Activated T-cell treated with anti-CD3 and anti-CD28 coated beads, Interleukin-2, amount 50 U/mL, for 4 hours (primary cell): ENCODE data around the gene MID1. TPM values are rescaled to one million over a fixed set of nuclear protein-coding genes. Genes with fewer than 3 reads are reported as not detected.

Experiments used
- ATAC-seq, 2 donors: fragments of 200-7000 bp; cut with Tn5 transposase; one replicate each; pipeline ENCODE4 v1.10.0; 2021
- DNase-seq: peaks from one replicate; pipeline ENCODE4 v3.0.0-alpha.2; 2020
- H3K27me3 Mint-ChIP-seq: one replicate; pipeline ENCODE4 v1.8.0; 2021; ENCODE audit warnings: low read depth, mixed read lengths
- H3K36me3 Mint-ChIP-seq: one replicate; pipeline ENCODE4 v1.8.0; 2022; ENCODE audit warnings: mixed read lengths; ENCODE audit not compliant: insufficient read depth
- H3K4me1 Mint-ChIP-seq: one replicate; pipeline ENCODE4 v1.8.0; 2021; ENCODE audit warnings: low read depth, mixed read lengths
- H3K4me3 Mint-ChIP-seq: one replicate; pipeline ENCODE4 v1.8.0; 2021; ENCODE audit warnings: mild to moderate bottlenecking, moderate library complexity, mixed read lengths
- H3K9me3 Mint-ChIP-seq: one replicate; pipeline ENCODE4 v1.8.0; 2021; ENCODE audit warnings: mixed read lengths
- total RNA-seq, 3 donors: library from RNA; stranded (reverse); gene quantifications; one replicate each; pipeline ENCODE4 v1.2.1, GENCODE V29; 2021

MID1 gene
- total RNA-seq, 3 donors from 2014 or later = 0.16 to 0.25 (median 0.24) TPM

DNA sequence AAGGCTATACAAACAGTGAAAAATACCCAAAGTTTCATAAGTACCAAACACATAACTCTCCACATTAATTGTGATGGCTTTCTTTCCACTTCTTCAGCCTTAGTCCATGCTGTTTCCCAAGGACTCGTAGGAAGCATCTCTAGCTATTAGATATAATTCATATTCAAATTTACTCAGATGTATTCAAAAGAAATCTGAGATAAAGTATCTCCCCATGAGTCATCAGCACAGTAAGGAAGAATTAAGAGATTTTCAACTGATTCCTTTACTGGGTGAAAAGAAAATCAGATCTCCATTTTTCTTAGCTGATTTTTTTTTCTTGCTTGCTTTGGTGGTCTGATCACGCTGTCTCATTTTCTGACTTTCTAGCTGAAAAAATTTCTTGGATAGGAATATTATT, 71.7 kb downstream of the MID1 start:
- H3K4me1 Mint-ChIP-seq = no peaks in the 10 kb centered on the region
- H3K9me3 Mint-ChIP-seq = no peaks in the 10 kb centered on the region
- H3K36me3 Mint-ChIP-seq = no peaks in the 10 kb centered on the region
- H3K4me3 Mint-ChIP-seq = no peak overlapping the region
- ATAC-seq (no peak), DNase-seq (no peak)
- no peaks in the 10 kb centered on the region for H3K27me3 Mint-ChIP-seq

DNA sequence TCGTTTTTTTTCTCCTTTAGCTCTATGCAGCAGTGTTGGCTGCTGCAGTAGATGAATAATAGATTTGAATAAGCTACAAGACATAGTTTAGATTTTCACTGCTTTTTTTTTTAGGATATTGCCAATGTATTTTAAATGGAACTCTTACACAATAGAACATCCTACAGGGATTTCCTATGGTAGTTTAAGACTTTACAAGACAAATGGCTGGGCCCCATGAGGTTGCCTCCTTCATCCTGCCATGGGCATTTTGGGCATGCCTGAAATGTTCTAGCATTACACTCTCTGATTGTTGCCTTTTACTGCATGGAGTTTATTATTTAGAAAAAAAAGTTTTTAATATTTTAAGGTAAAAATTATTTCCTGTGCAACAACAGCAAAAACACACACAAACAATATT, 74.5 kb downstream of the MID1 start:
- no peaks in the 10 kb centered on the region for H3K27me3 Mint-ChIP-seq
- no peak for ATAC-seq
- H3K4me1 Mint-ChIP-seq = no peaks in the 10 kb centered on the region
- DNase-seq = no peak
- H3K36me3 Mint-ChIP-seq = no peaks in the 10 kb centered on the region
- H3K9me3 Mint-ChIP-seq = no peaks in the 10 kb centered on the region
- no peak overlapping the region for H3K4me3 Mint-ChIP-seq

DNA sequence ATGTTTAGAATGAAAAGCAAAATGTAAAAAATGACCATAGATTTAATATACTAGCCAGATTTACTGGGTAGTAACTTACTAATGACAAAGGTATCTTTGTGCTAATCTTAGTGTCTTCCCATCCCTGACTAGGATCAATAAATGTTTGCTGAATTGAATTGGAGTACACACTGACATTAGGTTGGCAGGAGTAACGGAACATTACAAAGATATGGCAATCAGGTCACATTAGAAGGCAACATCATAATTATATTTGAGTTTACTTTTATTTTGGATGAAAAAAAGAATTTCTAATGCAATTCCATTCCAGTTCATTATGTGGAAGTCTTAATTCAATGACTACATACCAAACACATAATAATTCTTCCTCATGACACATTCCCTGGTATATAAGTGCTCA, 77.8 kb downstream of the MID1 start:
- no peak for ATAC-seq
- DNase-seq = no peak
- Mint-ChIP-seq H3K4me1 (no peaks in the 10 kb centered on the region), H3K4me3 (no peak overlapping the region), H3K36me3 (no peaks in the 10 kb centered on the region), H3K27me3 (no peaks in the 10 kb centered on the region), H3K9me3 (no peaks in the 10 kb centered on the region)

DNA sequence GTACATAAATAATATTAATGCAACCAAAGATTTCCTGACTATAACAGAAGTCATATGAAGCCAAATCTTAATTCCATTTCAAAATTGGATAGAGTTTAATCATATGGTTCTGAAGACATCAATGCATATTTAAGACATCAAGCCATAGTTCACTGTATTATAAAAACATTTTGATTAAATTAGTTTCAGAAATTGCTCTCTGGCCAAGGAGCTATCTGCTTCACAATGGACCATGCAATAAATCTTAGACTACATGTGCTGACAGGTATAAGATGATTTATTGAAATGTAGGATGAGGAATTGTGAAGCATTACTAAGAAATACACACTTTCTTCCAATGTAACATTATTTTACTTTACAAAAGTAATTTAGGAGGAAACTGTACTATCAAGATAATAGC, 81.6 kb downstream of the MID1 start:
- ATAC-seq = no peak
- DNase-seq = no peak
- Mint-ChIP-seq H3K4me1 (no peaks in the 10 kb centered on the region), H3K36me3 (no peaks in the 10 kb centered on the region), H3K4me3 (no peak overlapping the region), H3K9me3 (no peaks in the 10 kb centered on the region), H3K27me3 (no peaks in the 10 kb centered on the region)

DNA sequence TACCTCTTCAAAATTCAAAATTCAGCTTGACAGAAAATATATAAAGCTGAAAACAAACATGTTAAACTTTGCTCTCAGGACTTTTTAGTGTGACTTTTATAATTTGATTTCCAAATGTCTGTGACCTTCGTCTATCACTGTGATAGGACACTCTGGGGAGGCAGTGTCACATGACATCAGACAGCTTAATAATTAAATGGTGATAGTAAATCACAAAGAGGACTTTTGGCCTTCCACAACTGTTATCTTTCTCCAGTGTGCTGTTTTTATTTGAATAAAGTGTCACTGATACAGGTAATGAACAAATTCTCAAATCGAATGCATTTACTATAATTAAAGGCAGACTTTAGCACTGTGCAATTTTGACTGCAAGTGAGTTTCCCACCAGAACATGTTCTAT, 83.1 kb downstream of the MID1 start:
- Mint-ChIP-seq H3K36me3 (no peaks in the 10 kb centered on the region), H3K4me3 (no peak overlapping the region), H3K27me3 (no peaks in the 10 kb centered on the region), H3K4me1 (no peaks in the 10 kb centered on the region), H3K9me3 (no peaks in the 10 kb centered on the region)
- DNase-seq (no peak), ATAC-seq (no peak)

DNA sequence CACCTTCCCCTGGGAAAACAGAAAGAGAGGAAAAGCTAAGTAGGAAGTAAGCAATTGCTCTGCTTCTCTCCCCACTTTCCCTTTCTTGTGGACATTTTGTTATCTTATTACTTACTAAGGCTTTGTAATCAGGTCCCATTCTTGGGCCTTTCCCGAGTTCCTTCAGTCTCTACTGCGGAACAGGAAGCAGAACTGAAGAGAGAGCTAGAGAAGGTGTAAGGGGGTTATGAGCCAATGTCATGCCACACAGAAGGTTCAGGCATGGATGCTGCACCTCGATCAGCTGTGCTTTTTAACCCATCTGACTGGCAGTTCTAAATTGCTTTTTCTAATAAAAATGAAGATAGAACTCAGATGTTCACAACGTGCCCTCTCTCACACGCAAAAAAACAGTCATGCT, 83.6 kb downstream of the MID1 start:
- H3K36me3 Mint-ChIP-seq = no peaks in the 10 kb centered on the region
- H3K27me3 Mint-ChIP-seq = no peaks in the 10 kb centered on the region
- H3K4me3 Mint-ChIP-seq = no peak overlapping the region
- no peaks in the 10 kb centered on the region for H3K9me3 Mint-ChIP-seq
- no peak for ATAC-seq
- H3K4me1 Mint-ChIP-seq = no peaks in the 10 kb centered on the region
- no peak for DNase-seq

DNA sequence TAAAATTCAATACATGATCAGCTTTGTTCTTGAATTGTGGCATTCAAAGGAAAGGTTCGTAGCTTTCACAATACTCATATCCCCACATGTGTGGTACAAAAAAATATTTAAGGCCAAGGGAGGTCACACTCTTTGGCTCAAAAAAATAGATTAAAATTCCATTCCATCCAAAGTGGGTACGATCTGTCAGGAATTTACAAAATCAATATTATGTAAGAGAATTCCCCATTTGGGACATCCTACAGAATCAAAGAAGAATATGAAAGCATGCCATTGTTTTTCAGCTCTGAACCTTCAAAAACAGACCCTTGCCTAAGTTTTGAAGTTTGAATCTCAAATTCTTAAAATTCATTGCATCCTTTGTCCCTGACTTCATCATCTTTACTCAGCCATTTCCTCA, 85.8 kb downstream of the MID1 start:
- Mint-ChIP-seq H3K36me3 (no peaks in the 10 kb centered on the region), H3K27me3 (no peaks in the 10 kb centered on the region), H3K9me3 (no peaks in the 10 kb centered on the region), H3K4me3 (no peak overlapping the region), H3K4me1 (no peaks in the 10 kb centered on the region)
- no peak for DNase-seq
- ATAC-seq = no peak

DNA sequence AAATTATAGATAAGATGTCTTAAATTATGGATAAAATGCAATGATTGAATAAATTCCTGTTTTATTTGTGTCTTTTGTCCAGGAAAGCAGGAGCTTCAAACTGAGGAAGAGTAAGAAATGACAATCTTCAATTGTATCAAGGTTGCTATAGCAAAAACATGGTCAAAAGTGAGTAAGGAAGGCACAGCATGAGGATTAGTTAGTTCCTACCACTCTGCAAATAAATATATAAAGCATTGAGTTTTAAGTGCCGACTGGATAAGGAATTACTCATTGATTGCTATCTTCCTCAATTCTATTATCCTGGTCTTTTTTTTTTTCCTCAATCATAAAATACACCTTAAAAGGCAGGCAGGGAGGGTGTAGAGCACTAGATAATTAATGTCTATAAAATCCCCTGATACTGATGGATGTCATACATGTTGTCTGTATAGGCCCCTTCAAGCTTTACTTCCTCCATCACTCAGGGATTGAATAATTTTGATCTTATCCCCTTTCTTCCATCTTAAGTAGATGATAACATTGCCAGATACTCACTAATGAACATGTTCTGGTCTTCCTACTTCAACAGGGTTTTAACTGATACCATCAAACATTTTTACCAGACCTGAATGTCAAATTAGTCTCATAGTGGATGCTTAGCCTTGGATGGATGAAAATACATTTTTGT, 86.6 kb downstream of the MID1 start:
- H3K9me3 Mint-ChIP-seq = no peaks in the 10 kb centered on the region
- DNase-seq (no peak), ATAC-seq (no peak)
- H3K36me3 Mint-ChIP-seq = no peaks in the 10 kb centered on the region
- H3K27me3 Mint-ChIP-seq = no peaks in the 10 kb centered on the region
- no peak overlapping the region for H3K4me3 Mint-ChIP-seq
- no peaks in the 10 kb centered on the region for H3K4me1 Mint-ChIP-seq

DNA sequence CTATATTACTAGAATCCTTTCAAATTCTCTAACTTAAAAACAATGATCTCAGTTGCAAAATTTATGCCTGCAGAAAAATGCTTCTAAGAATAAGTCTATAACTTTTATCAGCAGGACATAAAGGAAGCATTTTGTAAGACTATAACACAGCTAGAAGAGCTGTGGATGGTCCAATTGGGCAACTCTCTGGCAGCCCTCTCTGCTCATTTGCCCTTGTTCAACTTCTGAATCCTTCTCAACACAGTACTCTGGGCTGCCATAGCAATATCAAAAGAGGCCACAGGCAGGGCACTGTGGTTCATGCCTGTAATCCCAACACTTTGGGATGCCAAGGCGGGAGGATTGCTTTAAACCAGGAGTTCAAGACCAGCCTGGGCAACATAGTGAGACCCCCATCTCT, 88.5 kb downstream of the MID1 start:
- no peaks in the 10 kb centered on the region for H3K27me3 Mint-ChIP-seq

DNA sequence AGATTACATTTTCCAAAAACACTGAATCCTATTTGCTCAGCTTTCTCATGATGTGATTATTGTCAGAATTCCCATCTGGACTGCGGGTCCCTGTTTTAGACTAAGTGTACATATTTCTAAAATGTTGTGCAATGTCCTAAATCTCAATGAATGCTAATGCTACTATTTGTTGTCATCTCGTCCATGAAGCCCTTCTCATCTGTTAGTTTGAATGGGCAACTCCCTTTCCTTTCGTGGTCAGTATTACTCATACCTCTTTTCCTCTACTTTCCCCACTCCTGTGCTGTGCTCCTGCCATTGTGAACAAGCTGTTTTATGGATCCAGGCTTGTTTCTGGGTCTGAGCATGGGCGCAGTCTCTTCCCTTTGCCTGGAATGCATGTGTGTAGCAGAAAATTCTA, 91.0 kb downstream of the MID1 start:
- no peak for ATAC-seq
- DNase-seq = no peak
- H3K27me3 Mint-ChIP-seq = no peaks in the 10 kb centered on the region

More for the DNA sequence above, 88.5 kb downstream of the MID1 start:
- no peak for ATAC-seq
- H3K9me3 Mint-ChIP-seq = no peaks in the 10 kb centered on the region
- no peaks in the 10 kb centered on the region for H3K36me3 Mint-ChIP-seq
- DNase-seq = no peak
- H3K4me3 Mint-ChIP-seq = no peak overlapping the region
- no peaks in the 10 kb centered on the region for H3K4me1 Mint-ChIP-seq

DNA sequence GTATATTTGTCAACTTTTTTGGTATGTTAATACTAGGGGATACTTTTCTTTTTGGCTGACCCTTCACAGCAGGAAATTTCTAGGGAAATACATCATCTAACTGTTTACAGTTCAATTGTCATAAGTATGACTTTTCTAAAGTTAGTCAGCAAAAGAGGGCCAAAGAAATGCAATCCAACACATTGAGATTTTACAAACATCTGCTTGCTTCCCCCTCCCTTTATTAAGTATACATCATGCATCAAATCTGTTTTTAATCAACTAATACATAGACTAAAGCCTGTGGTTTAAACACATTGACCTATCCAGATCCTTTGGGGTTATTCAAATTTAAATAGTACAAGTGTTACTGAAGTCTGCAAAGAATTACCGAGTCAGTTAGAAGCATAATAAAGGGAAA, 93.9 kb downstream of the MID1 start:
- Mint-ChIP-seq H3K9me3 (no peaks in the 10 kb centered on the region), H3K4me3 (no peak overlapping the region), H3K36me3 (no peaks in the 10 kb centered on the region), H3K27me3 (no peaks in the 10 kb centered on the region), H3K4me1 (no peaks in the 10 kb centered on the region)
- no peak for ATAC-seq
- DNase-seq = no peak

More for the DNA sequence above, 91.0 kb downstream of the MID1 start:
- Mint-ChIP-seq H3K36me3 (no peaks in the 10 kb centered on the region), H3K9me3 (no peaks in the 10 kb centered on the region), H3K4me3 (no peak overlapping the region), H3K4me1 (no peaks in the 10 kb centered on the region)

DNA sequence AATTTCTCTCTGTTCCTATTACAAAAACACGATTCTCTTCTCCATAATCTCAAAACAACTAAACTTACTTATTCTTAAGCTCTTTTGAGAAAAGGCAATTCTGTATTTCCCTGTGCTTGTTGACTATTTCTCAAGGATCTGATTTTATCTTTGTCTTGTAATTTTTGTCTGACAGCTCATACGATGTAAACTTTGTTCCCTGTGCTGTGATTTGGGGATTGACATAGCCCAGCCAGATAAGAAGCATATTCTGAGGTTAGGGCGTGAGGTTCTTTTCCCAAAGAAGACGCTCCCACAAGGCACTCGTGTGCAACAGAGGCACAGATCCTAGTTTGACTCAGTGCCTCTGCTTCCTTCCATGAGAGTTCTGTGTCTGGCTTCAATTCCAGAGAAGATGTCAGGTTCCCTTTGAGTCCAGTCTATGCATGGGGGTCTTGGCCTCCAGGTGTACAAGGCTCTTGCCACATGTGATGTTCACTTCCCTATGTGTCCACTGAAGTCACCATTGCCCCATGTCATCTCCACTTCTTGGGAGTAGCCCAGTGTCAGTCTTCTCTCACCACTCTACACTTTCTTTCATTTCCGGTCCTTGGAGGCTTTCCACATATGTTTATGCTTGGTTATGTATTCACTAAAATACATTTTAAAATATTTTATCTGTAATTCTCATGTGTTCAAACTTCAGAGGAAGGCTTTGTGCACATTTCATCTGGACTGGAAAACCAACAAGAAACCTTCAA, 94.8 kb downstream of the MID1 start:
- H3K9me3 Mint-ChIP-seq = no peaks in the 10 kb centered on the region
- no peaks in the 10 kb centered on the region for H3K36me3 Mint-ChIP-seq
- no peaks in the 10 kb centered on the region for H3K4me1 Mint-ChIP-seq
- no peaks in the 10 kb centered on the region for H3K27me3 Mint-ChIP-seq
- DNase-seq (no peak), ATAC-seq (no peak)
- no peak overlapping the region for H3K4me3 Mint-ChIP-seq

DNA sequence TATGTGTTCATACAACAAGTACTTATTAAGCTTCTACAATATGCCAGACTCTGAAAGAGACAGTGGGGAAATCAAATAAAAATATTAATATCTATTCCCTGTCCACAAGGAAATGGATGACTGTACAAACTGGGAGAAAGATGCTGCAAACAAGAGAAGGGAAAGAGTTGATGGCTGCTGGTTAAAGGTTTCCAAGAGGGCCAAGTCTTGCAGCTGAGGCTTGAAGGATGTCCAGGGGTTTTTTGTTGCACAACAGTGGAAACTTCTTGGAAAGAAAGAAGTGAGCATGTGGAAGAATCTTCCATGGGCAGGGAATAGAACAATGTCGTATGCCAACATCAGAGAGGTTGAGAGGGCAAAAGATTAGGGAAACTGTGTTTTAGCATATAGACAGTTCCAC, 95.8 kb downstream of the MID1 start:
- H3K9me3 Mint-ChIP-seq = no peaks in the 10 kb centered on the region
- DNase-seq (no peak), ATAC-seq (no peak)
- no peaks in the 10 kb centered on the region for H3K27me3 Mint-ChIP-seq
- no peak overlapping the region for H3K4me3 Mint-ChIP-seq
- no peaks in the 10 kb centered on the region for H3K4me1 Mint-ChIP-seq
- H3K36me3 Mint-ChIP-seq = no peaks in the 10 kb centered on the region

DNA sequence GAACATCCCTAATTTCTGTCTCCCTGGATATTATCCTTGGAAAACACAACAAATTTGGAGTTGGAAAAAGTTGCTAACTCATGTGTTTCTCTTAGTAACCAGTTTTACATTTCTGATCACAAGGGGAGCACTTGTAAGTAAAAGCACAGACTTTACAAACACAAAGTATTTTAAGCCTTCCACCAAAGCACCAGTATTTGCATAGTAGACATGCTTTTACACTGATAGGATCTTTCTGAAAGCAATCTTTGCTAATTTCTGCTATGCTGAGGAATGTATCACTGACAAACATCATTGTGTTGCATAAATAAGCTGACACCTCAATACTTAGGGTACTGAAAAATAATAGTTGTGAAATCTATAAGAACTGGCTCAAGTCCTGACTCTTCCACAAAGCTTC, 100.6 kb downstream of the MID1 start:
- no peaks in the 10 kb centered on the region for H3K9me3 Mint-ChIP-seq
- no peak overlapping the region for H3K4me3 Mint-ChIP-seq
- no peaks in the 10 kb centered on the region for H3K36me3 Mint-ChIP-seq
- DNase-seq = no peak
- no peaks in the 10 kb centered on the region for H3K4me1 Mint-ChIP-seq
- H3K27me3 Mint-ChIP-seq = no peaks in the 10 kb centered on the region
- ATAC-seq = no peak

DNA sequence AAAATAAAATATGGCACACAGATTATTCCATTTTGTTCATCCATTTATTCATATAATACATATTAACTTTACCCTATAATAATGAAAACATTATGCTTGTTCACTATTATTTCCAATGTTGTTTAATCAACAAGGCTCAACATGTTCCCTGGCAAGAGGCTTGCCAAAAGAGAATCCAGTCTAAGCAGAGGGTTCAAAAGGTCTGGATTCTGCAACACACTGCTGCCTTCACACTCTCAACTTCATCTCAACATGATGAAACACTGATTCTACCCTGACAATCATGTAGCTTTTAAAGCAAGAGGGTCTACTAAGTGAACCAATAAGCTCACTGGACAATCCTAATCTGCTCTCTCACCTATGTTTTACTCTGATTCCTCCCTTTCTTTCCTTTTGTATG, 101.1 kb downstream of the MID1 start:
- Mint-ChIP-seq H3K9me3 (no peaks in the 10 kb centered on the region), H3K36me3 (no peaks in the 10 kb centered on the region), H3K4me1 (no peaks in the 10 kb centered on the region), H3K4me3 (no peak overlapping the region), H3K27me3 (no peaks in the 10 kb centered on the region)
- no peak for ATAC-seq
- no peak for DNase-seq
